HepG2 (cell line): ENCODE measurements around the gene CLDN15. TPM values are rescaled to one million over a fixed set of nuclear protein-coding genes. Genes with fewer than 3 reads are reported as not detected.

Experiments used
- CEBPB ChIP-seq: IDR thresholded peaks from 2 replicates; pipeline ENCODE4 v1.6.1; 2011; ENCODE audit warnings: low read depth, low read length, improper control_type of control experiment, borderline replicate concordance
- CHD2 ChIP-seq: IDR thresholded peaks from 2 replicates; pipeline ENCODE4 v1.6.1; 2011; ENCODE audit warnings: low read depth, low read length, improper control_type of control experiment
- CREM ChIP-seq, 2 experiments: sonication (generic) in 1 of 2; formaldehyde crosslinking in 1 of 2; IDR thresholded peaks; 2 replicates each; pipeline versions ENCODE4 v1.4.0 to v1.6.1; 2016 to 2020; ENCODE audit warnings: antibody characterized with exemption in 1 of 2, mild to moderate bottlenecking in 1 of 2, missing genetic modification reagents in 1 of 2
- E2F5 ChIP-seq: sonication (generic); formaldehyde crosslinking; conservative IDR thresholded peaks from 2 replicates; pipeline ENCODE4 v1.4.0; 2020; ENCODE audit warnings: missing genetic modification reagents
- FOSL2 ChIP-seq: sonication (generic); formaldehyde crosslinking; IDR thresholded peaks from 2 replicates; pipeline ENCODE4 v1.4.0; 2020; ENCODE audit warnings: missing genetic modification reagents
- FOXJ3 ChIP-seq: sonication (generic); formaldehyde crosslinking; IDR thresholded peaks from 2 replicates; pipeline ENCODE4 v1.4.0; 2020; ENCODE audit warnings: missing genetic modification reagents, mild to moderate bottlenecking, borderline replicate concordance
- IRX3 ChIP-seq: sonication (generic); formaldehyde crosslinking; IDR thresholded peaks from 2 replicates; pipeline ENCODE4 v1.8.1; 2023; ENCODE audit warnings: mild to moderate bottlenecking, low read depth, missing genetic modification reagents, borderline replicate concordance
- KMT2A ChIP-seq: sonication (generic); formaldehyde crosslinking; IDR thresholded peaks from 2 replicates; pipeline ENCODE4 v1.4.0; 2020; ENCODE audit warnings: missing genetic modification reagents
- MED1 ChIP-seq: sonication (generic); formaldehyde crosslinking; IDR thresholded peaks from 2 replicates; pipeline ENCODE4 v1.4.0; 2020; ENCODE audit warnings: missing genetic modification reagents
- MLLT10 ChIP-seq: sonication (generic); formaldehyde crosslinking; IDR thresholded peaks from 2 replicates; pipeline ENCODE4 v1.4.0; 2020; ENCODE audit warnings: missing genetic modification reagents
- NONO ChIP-seq, 2 experiments: fragments of 450-650 bp in 1 of 2; sonication (generic) in 1 of 2; formaldehyde crosslinking in 1 of 2; IDR thresholded peaks in 1 of 2; conservative IDR thresholded peaks in 1 of 2; 2 replicates each; pipeline versions ENCODE4 v1.6.1 to v1.8.0; 2017 to 2022; ENCODE audit warnings: mild to moderate bottlenecking in 1 of 2, missing genetic modification reagents in 1 of 2, moderate library complexity in 1 of 2
- ONECUT2 ChIP-seq: sonication (generic); formaldehyde crosslinking; IDR thresholded peaks from 2 replicates; pipeline ENCODE4 v1.4.0; 2020; ENCODE audit warnings: missing genetic modification reagents
- PLSCR1 ChIP-seq: sonication (generic); formaldehyde crosslinking; IDR thresholded peaks from 2 replicates; pipeline ENCODE4 v1.5.0; 2020; ENCODE audit warnings: missing genetic modification reagents, mild to moderate bottlenecking, borderline replicate concordance
- SOX6 ChIP-seq, 2 experiments: fragments of 450-650 bp in 1 of 2; sonication (generic) in 1 of 2; formaldehyde crosslinking in 1 of 2; IDR thresholded peaks; 2 replicates each; pipeline versions ENCODE4 v1.4.0 to v1.6.1; 2017 to 2020; ENCODE audit warnings: antibody characterized with exemption in 1 of 2, mild to moderate bottlenecking in 1 of 2, missing genetic modification reagents in 1 of 2
- TBL1XR1 ChIP-seq: fragments of 150-350 bp; IDR thresholded peaks from 2 replicates; pipeline ENCODE4 v1.6.1; 2014; ENCODE audit warnings: borderline replicate concordance, low read length; ENCODE audit not compliant: partially characterized antibody
- ZBTB43 ChIP-seq: sonication (generic); formaldehyde crosslinking; conservative IDR thresholded peaks from 2 replicates; pipeline ENCODE4 v1.4.0; 2020; ENCODE audit warnings: missing genetic modification reagents
- ZC3H13 ChIP-seq: sonication (generic); formaldehyde crosslinking; IDR thresholded peaks from 2 replicates; pipeline ENCODE4 v1.8.1; 2023; ENCODE audit warnings: mild to moderate bottlenecking, missing genetic modification reagents, moderate library complexity
- ZEB1 ChIP-seq: IDR thresholded peaks from 2 replicates; pipeline ENCODE4 v1.6.1; 2012; ENCODE audit warnings: mild to moderate bottlenecking, low read depth, inconsistent platforms; ENCODE audit not compliant: insufficient replicate concordance
- ZGPAT ChIP-seq: IDR thresholded peaks from 2 replicates; pipeline ENCODE4 v1.6.1; 2016; ENCODE audit warnings: mild to moderate bottlenecking
- ZNF121 ChIP-seq: sonication (generic); formaldehyde crosslinking; IDR thresholded peaks from 2 replicates; pipeline ENCODE4 v1.5.0; 2020; ENCODE audit warnings: mild to moderate bottlenecking, missing genetic modification reagents
- ZNF543 ChIP-seq: sonication (generic); formaldehyde crosslinking; IDR thresholded peaks from 2 replicates; pipeline ENCODE4 v1.4.0; 2020; ENCODE audit warnings: mild to moderate bottlenecking, missing genetic modification reagents
- ZNF629 ChIP-seq: sonication (generic); formaldehyde crosslinking; conservative IDR thresholded peaks from 2 replicates; pipeline ENCODE4 v1.5.0; 2020; ENCODE audit warnings: missing genetic modification reagents
- ZNF704 ChIP-seq: sonication (generic); formaldehyde crosslinking; IDR thresholded peaks from 2 replicates; pipeline ENCODE4 v1.8.1; 2023; ENCODE audit warnings: mild to moderate bottlenecking, inconsistent platforms, moderate library complexity, missing genetic modification reagents, borderline replicate concordance
- ZNF780A ChIP-seq: sonication (generic); formaldehyde crosslinking; IDR thresholded peaks from 2 replicates; pipeline ENCODE4 v1.8.0; 2022; ENCODE audit warnings: mild to moderate bottlenecking, missing genetic modification reagents, moderate library complexity
- ZNF841 ChIP-seq: sonication (generic); formaldehyde crosslinking; IDR thresholded peaks from 2 replicates; pipeline ENCODE4 v1.8.1; 2023; ENCODE audit warnings: missing genetic modification reagents, borderline replicate concordance
- polyA plus RNA-seq, 8 experiments: library from polyadenylated mRNA; depleted of rRNA in 3 of 8; stranded (reverse) in 7 of 8; unstranded in 1 of 8; fragments of >200 nt; fragmentation: Illumina TruSeq in 4 of 8; extraction: Trizol in 4 of 8; gene quantifications; 2 replicates each; pipeline versions ENCODE4 v1.2.1 to v1.2.3, GENCODE V29; 2011 to 2016; ENCODE audit warnings: low read depth in 4 of 8, missing spikeins in 1 of 8, mixed read lengths in 1 of 8; ENCODE audit not compliant: insufficient read depth in 1 of 8
- total RNA-seq, 5 experiments: library from RNA; depleted of rRNA; stranded (reverse); fragments of >200 nt; fragmentation: Illumina TruSeq; extraction: Trizol; gene quantifications; 2 replicates each; pipeline ENCODE4 v1.2.3, GENCODE V29; 2016; ENCODE audit warnings: low read depth in 1 of 5

The CLDN15 gene
- total and polyA plus RNA-seq, 2 of the 13 experiments (the other 11 are each of a cell fraction or from before 2014, with no cell fraction given) = 7.1 to 17.8 TPM

- TF ChIP-seq ZNF780A (CRISPR knock-in tag) (no peak), MLLT10 (CRISPR knock-in tag) (no peak), ZGPAT (CRISPR knock-in tag) (0 out of 2 replicates have a peak, but pooled peaks have one; percentile 39), CREM (IDR thresholded peaks at IDR 0.05) (peak; percentile 37; the same call in 1 of the 2 replicates), CREM (CRISPR knock-in tag; IDR thresholded peaks at IDR 0.05) (no peak), CEBPB (peak; percentile 64; the same call in 1 of the 2 replicates), FOXJ3 (CRISPR knock-in tag) (peak; percentile 33; the same call in 1 of the 2 replicates), ZNF841 (no peak), ZNF704 (CRISPR knock-in tag) (no peak), MED1 (CRISPR knock-in tag) (peak; percentile 56), ZC3H13 (CRISPR knock-in tag) (0 out of 2 replicates have a peak, but pooled peaks have one; percentile 22), IRX3 (no peak), FOSL2 (CRISPR knock-in tag) (peak; percentile 50), KMT2A (no peak), ZBTB43 (CRISPR knock-in tag) (0 out of 2 replicates have a peak, but pooled peaks have one; percentile 27), ZNF629 (CRISPR knock-in tag) (0 out of 2 replicates have a peak, but pooled peaks have one; percentile 40), E2F5 (CRISPR knock-in tag) (no peak), ZNF121 (CRISPR knock-in tag) (peak; percentile 78), ONECUT2 (CRISPR knock-in tag) (no peak), CHD2 (no peak), TBL1XR1 (no peak), ZEB1 (no peak), NONO (IDR thresholded peaks at IDR 0.05) (no peak), NONO (CRISPR knock-in tag; conservative IDR thresholded peaks at IDR 0.05) (peak; percentile 26; the same call in 1 of the 2 replicates), SOX6 (IDR thresholded peaks at IDR 0.05) (no peak), SOX6 (CRISPR knock-in tag; IDR thresholded peaks at IDR 0.05) (peak; percentile 75), ZNF543 (CRISPR knock-in tag) (no peak), PLSCR1 (no peak)
Observed at GRCh38 chr7:101220295-101220694, 17.3 kb downstream of the CLDN15 start (continued).
